Epithelial cell of esophagus (primary cell): ENCODE data around the gene ELMO1.

Experiments used
- DNase-seq: peaks from one replicate; pipeline ENCODE4 v3.0.0; 2010; ENCODE audit warnings: low read depth
- H3K4me3 ChIP-seq: 2 replicates; pipeline ENCODE4 v1.5.1; 2011; ENCODE audit warnings: mild to moderate bottlenecking, low read length, control low read depth
- TF ChIP-seq, protein P1 (sequence below): IDR thresholded peaks from 2 replicates; pipeline ENCODE4 v1.5.1; 2011; ENCODE audit warnings: low read depth, mild to moderate bottlenecking, low read length, control low read depth, inconsistent platforms; ENCODE audit not compliant: insufficient read depth; ENCODE audit errors: missing control alignments

Gene ELMO1

DNA sequence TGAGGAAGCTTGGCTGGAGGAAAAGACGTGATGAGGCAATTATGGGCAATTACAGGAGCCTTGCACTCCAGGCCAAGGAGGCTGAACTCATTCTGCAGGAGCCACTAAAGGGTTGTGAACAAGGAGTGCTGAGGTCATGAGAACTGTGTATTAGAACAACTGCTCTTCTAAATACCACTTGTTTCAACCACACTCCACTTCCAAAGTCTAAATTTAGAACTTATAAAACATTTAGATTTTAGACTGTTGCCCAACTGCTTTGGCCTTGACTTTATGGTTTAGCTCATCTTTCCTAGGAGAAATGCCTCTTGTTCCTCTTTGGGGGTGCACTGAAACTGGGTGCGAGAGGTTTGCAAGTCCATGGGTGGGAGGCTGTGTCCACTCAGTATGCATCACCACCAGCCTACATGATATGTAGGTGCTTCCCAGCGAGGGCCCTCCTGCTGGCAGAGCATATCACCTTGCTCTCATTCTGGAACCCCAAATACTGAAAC is 524.7 kb downstream of the ELMO1 start:
- DNase-seq = no peak
- H3K4me3 ChIP-seq = no peak overlapping the region
- TF ChIP-seq, protein P1, sequence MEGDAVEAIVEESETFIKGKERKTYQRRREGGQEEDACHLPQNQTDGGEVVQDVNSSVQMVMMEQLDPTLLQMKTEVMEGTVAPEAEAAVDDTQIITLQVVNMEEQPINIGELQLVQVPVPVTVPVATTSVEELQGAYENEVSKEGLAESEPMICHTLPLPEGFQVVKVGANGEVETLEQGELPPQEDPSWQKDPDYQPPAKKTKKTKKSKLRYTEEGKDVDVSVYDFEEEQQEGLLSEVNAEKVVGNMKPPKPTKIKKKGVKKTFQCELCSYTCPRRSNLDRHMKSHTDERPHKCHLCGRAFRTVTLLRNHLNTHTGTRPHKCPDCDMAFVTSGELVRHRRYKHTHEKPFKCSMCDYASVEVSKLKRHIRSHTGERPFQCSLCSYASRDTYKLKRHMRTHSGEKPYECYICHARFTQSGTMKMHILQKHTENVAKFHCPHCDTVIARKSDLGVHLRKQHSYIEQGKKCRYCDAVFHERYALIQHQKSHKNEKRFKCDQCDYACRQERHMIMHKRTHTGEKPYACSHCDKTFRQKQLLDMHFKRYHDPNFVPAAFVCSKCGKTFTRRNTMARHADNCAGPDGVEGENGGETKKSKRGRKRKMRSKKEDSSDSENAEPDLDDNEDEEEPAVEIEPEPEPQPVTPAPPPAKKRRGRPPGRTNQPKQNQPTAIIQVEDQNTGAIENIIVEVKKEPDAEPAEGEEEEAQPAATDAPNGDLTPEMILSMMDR = no peak

GRCh38 chr7:36923185-36923584 is 525.5 kb downstream of the ELMO1 start:
- DNase-seq = no peak
- H3K4me3 ChIP-seq = no peak overlapping the region
- TF ChIP-seq, protein P1 = no peak

- no peak overlapping the region for H3K4me3 ChIP-seq
- DNase-seq = no peak
- TF ChIP-seq, protein P1 = no peak
Observed at GRCh38 chr7:36920433-36920832, 528.2 kb downstream of the ELMO1 start.

GRCh38 chr7:36919738-36920137 is 528.9 kb downstream of the ELMO1 start:
- DNase-seq = no peak

DNA sequence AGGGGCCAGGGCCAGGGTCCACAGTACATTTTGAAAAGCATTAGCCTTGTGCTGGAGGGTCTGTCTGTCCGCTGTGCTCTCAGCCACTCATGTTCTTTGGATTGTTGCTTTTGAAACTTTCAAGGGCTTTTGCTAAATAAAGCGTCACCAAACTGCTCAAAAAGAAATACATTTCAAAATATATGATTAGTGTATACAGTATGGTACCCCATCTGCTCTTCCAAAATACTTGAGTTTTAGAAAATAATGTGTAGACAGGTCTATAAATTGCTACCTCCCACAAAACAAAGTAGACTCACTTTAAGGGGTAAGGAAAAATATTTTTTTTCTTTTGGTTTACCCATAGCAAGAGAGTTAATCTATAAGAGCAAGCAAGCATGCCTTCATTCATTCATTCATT is 530.1 kb downstream of the ELMO1 start:
- DNase-seq = no peak
- TF ChIP-seq, protein P1 = no peak
- no peak overlapping the region for H3K4me3 ChIP-seq

More at GRCh38 chr7:36919738-36920137, 528.9 kb downstream of the ELMO1 start:
- H3K4me3 ChIP-seq = no peak overlapping the region
- TF ChIP-seq, protein P1 = no peak

DNA sequence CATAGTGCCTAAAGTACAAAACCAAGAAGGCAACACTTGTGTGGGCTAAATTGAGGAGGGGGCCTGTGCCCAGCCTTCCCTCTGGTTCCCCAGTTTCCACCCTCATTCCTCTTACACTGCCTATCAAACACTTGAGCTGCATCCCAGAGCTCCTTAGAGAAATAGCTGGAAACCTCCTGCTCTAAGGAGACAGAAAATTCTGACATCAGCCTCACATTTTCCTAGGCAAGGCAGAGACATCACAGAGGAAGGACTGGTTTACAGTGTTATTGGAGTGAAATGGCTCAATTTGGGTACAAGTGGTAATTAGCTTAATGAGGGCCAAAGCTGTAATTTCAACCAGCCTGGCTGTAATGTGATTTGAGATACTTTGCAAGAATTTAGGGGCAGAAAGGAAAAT is 532.0 kb downstream of the ELMO1 start:
- no peak overlapping the region for H3K4me3 ChIP-seq
- TF ChIP-seq, protein P1 = no peak
- no peak for DNase-seq

DNA sequence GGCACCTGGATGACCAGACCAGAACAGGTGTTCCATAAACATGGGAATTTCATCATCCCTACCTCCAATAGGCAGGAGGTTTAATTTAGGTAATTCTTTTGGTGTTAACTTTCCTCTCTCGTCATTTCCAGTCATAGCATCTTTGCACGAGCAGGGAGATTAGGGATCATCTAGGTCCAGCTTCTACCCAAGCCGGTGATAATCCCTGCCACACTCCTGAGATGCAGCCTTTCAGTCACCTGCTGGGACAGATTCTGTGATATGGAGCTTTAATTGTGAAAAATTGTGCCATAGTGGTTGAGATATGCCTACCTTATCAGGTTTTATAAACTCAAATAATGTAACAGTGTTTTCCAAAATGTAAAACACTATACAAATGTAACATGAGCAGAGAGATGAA is 532.5 kb downstream of the ELMO1 start:
- DNase-seq = no peak
- TF ChIP-seq, protein P1 = no peak
- no peak overlapping the region for H3K4me3 ChIP-seq
